HCT116 (cell line): ENCODE results near the gene NFE2L2. TPM values are rescaled to one million over a fixed set of nuclear protein-coding genes. Genes with fewer than 3 reads are reported as not detected.

Experiments used
- ATAC-seq: fragments of 200-7000 bp; cut with Tn5 transposase; 2 replicates; pipeline ENCODE4 v1.9.1; 2020; ENCODE audit warnings: mild to moderate bottlenecking, moderate library complexity
- BruUV-seq: library from RNA; stranded (reverse); fragments of 400-500 nt; replicated peaks from 2 replicates; lab custom pipeline; 2021; lab: Mats Ljungman, UMichigan
- CTCF ChIA-PET: fragments of 300-600 bp; sonication (Branson Sonifier 250); formaldehyde crosslinking; loops from one replicate; lab custom pipeline; 2021; ENCODE audit warnings: antibody characterized with exemption; lab: Charles Lee
- POLR2A ChIA-PET: fragments of 300-600, 350-600 bp; sonication (Branson Sonifier 250); formaldehyde crosslinking; loops from one replicate; lab custom pipeline; 2021; ENCODE audit warnings: antibody characterized with exemption; lab: Charles Lee
- RAD21 ChIA-PET, 2 experiments: fragments of 300-600 bp; sonication (Branson Sonifier 250); formaldehyde crosslinking; loops; one replicate each; lab custom pipeline; 2023; ENCODE audit warnings: low total read pairs in 2 of 2; ENCODE audit not compliant: uncharacterized antibody in 2 of 2, unreplicated experiment in 2 of 2, low non-redundant PET in 1 of 2; lab: Charles Lee
- DNase-seq: peaks from one replicate; pipeline ENCODE4 v3.0.0-alpha.2; 2010; ENCODE audit warnings: low read depth, low spot score
- H2AFZ ChIP-seq: fragments of 200-600 bp; shearing (Covaris generic), sonication (generic); 2 replicates; pipeline ENCODE4 v1.6.1; 2017; ENCODE audit warnings: low read depth, mixed run types, mixed read lengths, antibody characterized with exemption, low read length; ENCODE audit not compliant: poor library complexity, severe bottlenecking
- H3K27ac ChIP-seq: 2 replicates; pipeline ENCODE4 v1.5.1; 2012; ENCODE audit warnings: low read depth, low read length
- H3K27me3 ChIP-seq: fragments of 200-600 bp; sonication (generic); 2 replicates; pipeline ENCODE4 v1.6.1; 2016; ENCODE audit warnings: mixed run types, low read length, mixed read lengths; ENCODE audit not compliant: insufficient read depth
- H3K36me3 ChIP-seq, 2 experiments: fragments of 200-500 bp in 1 of 2; fragments of 200-600 bp in 1 of 2; sonication (Bioruptor generic) in 1 of 2; sonication (generic) in 1 of 2; 2 replicates each; pipeline versions ENCODE4 v1.5.1 to v1.6.1; 2014 to 2016; ENCODE audit warnings: low read length in 2 of 2, inconsistent platforms in 1 of 2, mixed read lengths in 1 of 2, mixed run types in 1 of 2; ENCODE audit not compliant: insufficient read depth in 2 of 2, control insufficient read depth in 1 of 2
- H3K4me1 ChIP-seq, 2 experiments: fragments of 200-600 bp in 1 of 2; sonication (generic) in 1 of 2; 2 replicates each; pipeline versions ENCODE4 v1.5.1 to v1.6.1; 2012 to 2017; ENCODE audit warnings: low read length in 2 of 2, inconsistent platforms in 1 of 2, mild to moderate bottlenecking in 1 of 2, mixed read lengths in 1 of 2, mixed run types in 1 of 2, moderate library complexity in 1 of 2; ENCODE audit not compliant: insufficient read depth in 2 of 2, control insufficient read depth in 1 of 2
- H3K4me2 ChIP-seq: fragments of 200-600 bp; sonication (generic); 2 replicates; pipeline ENCODE4 v1.6.1; 2017; ENCODE audit warnings: mixed run types, low read length, mixed read lengths
- H3K4me3 ChIP-seq, 2 experiments: fragments of 200-600 bp in 1 of 2; sonication (generic) in 1 of 2; replicated peaks in 1 of 2; 2 replicates each; pipeline ENCODE4 v1.5.1; 2011 to 2016; ENCODE audit warnings: low read length in 2 of 2, control low read depth in 1 of 2, low read depth in 1 of 2, mild to moderate bottlenecking in 1 of 2, mixed read lengths in 1 of 2, mixed run types in 1 of 2
- H3K79me2 ChIP-seq: fragments of 200-600 bp; sonication (generic); 2 replicates; pipeline ENCODE4 v1.6.1; 2017; ENCODE audit warnings: mild to moderate bottlenecking, mixed run types, low read length, moderate library complexity, mixed read lengths; ENCODE audit not compliant: insufficient read depth
- H3K9ac ChIP-seq: fragments of 200-600 bp; sonication (generic); 2 replicates; pipeline ENCODE4 v1.6.1; 2016; ENCODE audit warnings: low read length, mixed read lengths
- H3K9me2 ChIP-seq: fragments of 200-600 bp; sonication (generic), shearing (Covaris generic); 2 replicates; pipeline ENCODE4 v1.6.1; 2017; ENCODE audit warnings: mixed run types, mild to moderate bottlenecking, moderate library complexity; ENCODE audit not compliant: insufficient read depth
- H3K9me3 ChIP-seq, 2 experiments: fragments of 200-500 bp in 1 of 2; fragments of 200-600 bp in 1 of 2; sonication (Bioruptor generic) in 1 of 2; sonication (generic) in 1 of 2; 2 replicates each; pipeline ENCODE4 v1.6.1; 2014 to 2017; ENCODE audit warnings: low read length in 2 of 2, mixed read lengths in 2 of 2, inconsistent platforms in 1 of 2, low read depth in 1 of 2, mild to moderate bottlenecking in 1 of 2, mixed run types in 1 of 2, moderate library complexity in 1 of 2; ENCODE audit not compliant: control insufficient read depth in 1 of 2, insufficient read depth in 1 of 2
- H4K20me1 ChIP-seq: fragments of 200-600 bp; sonication (generic), shearing (Covaris generic); 2 replicates; pipeline ENCODE4 v1.6.1; 2017; ENCODE audit warnings: mixed run types, mild to moderate bottlenecking, moderate library complexity; ENCODE audit not compliant: insufficient read depth
- CBX3 ChIP-seq: IDR thresholded peaks from 2 replicates; pipeline ENCODE4 v1.6.1; 2012; ENCODE audit warnings: low read depth
- CEBPB ChIP-seq: IDR thresholded peaks from 2 replicates; pipeline ENCODE4 v1.6.1; 2012; ENCODE audit warnings: low read depth
- EGR1 ChIP-seq: IDR thresholded peaks from 2 replicates; pipeline ENCODE4 v1.6.1; 2012; ENCODE audit warnings: low read depth
- ELF1 ChIP-seq: IDR thresholded peaks from 2 replicates; pipeline ENCODE4 v1.6.1; 2012; ENCODE audit warnings: low read depth, borderline replicate concordance
- EZH2phosphoT487 ChIP-seq: fragments of 200-600 bp; IDR thresholded peaks from 2 replicates; pipeline ENCODE4 v1.6.1; 2018; ENCODE audit warnings: antibody characterized with exemption, borderline replicate concordance
- FOSL1 ChIP-seq: IDR thresholded peaks from 2 replicates; pipeline ENCODE4 v1.6.1; 2012; ENCODE audit warnings: low read depth
- JUND ChIP-seq: IDR thresholded peaks from 2 replicates; pipeline ENCODE4 v1.6.1; 2012
- POLR2A ChIP-seq: IDR thresholded peaks from 2 replicates; pipeline ENCODE4 v1.7.0; 2011; ENCODE audit warnings: borderline replicate concordance; ENCODE audit not compliant: insufficient read depth, insufficient read length; ENCODE audit errors: extremely low read depth
- POLR2AphosphoS5 ChIP-seq: IDR thresholded peaks from 2 replicates; pipeline ENCODE4 v1.6.1; 2011; ENCODE audit warnings: mild to moderate bottlenecking, low read depth, low read length, moderate library complexity
- RAD21 ChIP-seq: IDR thresholded peaks from 2 replicates; pipeline ENCODE4 v1.6.1; 2012; ENCODE audit warnings: low read depth, mild to moderate bottlenecking
- SIN3A ChIP-seq: IDR thresholded peaks from 2 replicates; pipeline ENCODE4 v1.6.1; 2012; ENCODE audit warnings: low read depth
- SP1 ChIP-seq: IDR thresholded peaks from 2 replicates; pipeline ENCODE4 v1.6.1; 2012; ENCODE audit warnings: low read depth
- SRF ChIP-seq: IDR thresholded peaks from 2 replicates; pipeline ENCODE4 v1.6.1; 2012; ENCODE audit warnings: low read depth
- TCF7L2 ChIP-seq: IDR thresholded peaks from 2 replicates; pipeline ENCODE4 v1.7.0; 2011; ENCODE audit warnings: borderline replicate concordance, inconsistent platforms; ENCODE audit not compliant: insufficient read depth, insufficient read length; ENCODE audit errors: extremely low read depth
- intact Hi-C: fragments of 100-400 bp; cut with micrococcal nuclease; formaldehyde crosslinking; loops from 2 replicates; pipeline ENCODE4 v1.10.0; 2022
- total RNA-seq: library from RNA; stranded (reverse); gene quantifications from one replicate; pipeline ENCODE4 v1.2.1, GENCODE V29; 2021; ENCODE audit not compliant: unreplicated experiment
- TF ChIP-seq, protein P1 (sequence below): IDR thresholded peaks from 2 replicates; pipeline ENCODE4 v1.6.1; 2012
- TF ChIP-seq, protein P2 (sequence below), 3 experiments: fragments of 200-600 bp in 1 of 3; sonication (generic) in 1 of 3; IDR thresholded peaks in 2 of 3; conservative IDR thresholded peaks in 1 of 3; 2 replicates each; pipeline ENCODE4 v1.5.1; 2012 to 2017; ENCODE audit warnings: low read depth in 2 of 3, low read length in 2 of 3, antibody characterized with exemption in 1 of 3, borderline replicate concordance in 1 of 3, control low read depth in 1 of 3, mild to moderate bottlenecking in 1 of 3, mixed read lengths in 1 of 3, mixed run types in 1 of 3, moderate library complexity in 1 of 3; ENCODE audit not compliant: insufficient read depth in 1 of 3
- TF ChIP-seq, protein P3 (sequence below): IDR thresholded peaks from 2 replicates; pipeline ENCODE4 v1.6.1; 2012; ENCODE audit warnings: low read depth
- TF ChIP-seq, protein P4 (sequence below): IDR thresholded peaks from 2 replicates; pipeline ENCODE4 v1.6.1; 2012

The NFE2L2 gene
- total RNA-seq, 1 experiment from 2014 or later: 106 TPM

DNA sequence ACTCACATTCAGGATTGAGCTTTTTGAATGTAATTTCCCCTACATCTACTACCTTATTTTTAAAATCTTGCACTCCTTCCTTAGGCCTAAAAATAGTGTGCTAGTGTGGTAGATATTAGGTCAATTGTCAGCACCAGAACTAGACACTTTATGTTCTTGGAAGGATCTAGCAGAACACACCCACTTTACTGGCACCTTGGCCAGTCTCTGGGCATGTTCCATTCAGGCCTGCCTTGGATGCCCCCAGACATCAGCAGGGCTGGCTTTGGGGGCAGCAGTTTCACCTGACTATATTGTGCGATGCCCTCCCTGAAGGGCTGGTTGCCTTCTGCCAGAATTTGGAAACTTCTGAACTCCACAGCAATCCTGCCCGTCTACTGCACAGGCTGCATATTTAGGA lies 15.3 kb upstream of the NFE2L2 start:
- DNase-seq: no peak
- H3K36me3 ChIP-seq: no peaks in the 10 kb centered on the region
- TF ChIP-seq SIN3A: no peak
- no peak for TF ChIP-seq CEBPB
- TF ChIP-seq, protein P1, sequence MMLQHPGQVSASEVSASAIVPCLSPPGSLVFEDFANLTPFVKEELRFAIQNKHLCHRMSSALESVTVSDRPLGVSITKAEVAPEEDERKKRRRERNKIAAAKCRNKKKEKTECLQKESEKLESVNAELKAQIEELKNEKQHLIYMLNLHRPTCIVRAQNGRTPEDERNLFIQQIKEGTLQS: no peak
- no peak for TF ChIP-seq EGR1
- TF ChIP-seq CBX3: no peak
- TF ChIP-seq RAD21: no peak
- no peak for TF ChIP-seq FOSL1
- TF ChIP-seq POLR2A: no peak
- TF ChIP-seq JUND: no peak
- TF ChIP-seq SP1: no peak
- TF ChIP-seq, protein P2, sequence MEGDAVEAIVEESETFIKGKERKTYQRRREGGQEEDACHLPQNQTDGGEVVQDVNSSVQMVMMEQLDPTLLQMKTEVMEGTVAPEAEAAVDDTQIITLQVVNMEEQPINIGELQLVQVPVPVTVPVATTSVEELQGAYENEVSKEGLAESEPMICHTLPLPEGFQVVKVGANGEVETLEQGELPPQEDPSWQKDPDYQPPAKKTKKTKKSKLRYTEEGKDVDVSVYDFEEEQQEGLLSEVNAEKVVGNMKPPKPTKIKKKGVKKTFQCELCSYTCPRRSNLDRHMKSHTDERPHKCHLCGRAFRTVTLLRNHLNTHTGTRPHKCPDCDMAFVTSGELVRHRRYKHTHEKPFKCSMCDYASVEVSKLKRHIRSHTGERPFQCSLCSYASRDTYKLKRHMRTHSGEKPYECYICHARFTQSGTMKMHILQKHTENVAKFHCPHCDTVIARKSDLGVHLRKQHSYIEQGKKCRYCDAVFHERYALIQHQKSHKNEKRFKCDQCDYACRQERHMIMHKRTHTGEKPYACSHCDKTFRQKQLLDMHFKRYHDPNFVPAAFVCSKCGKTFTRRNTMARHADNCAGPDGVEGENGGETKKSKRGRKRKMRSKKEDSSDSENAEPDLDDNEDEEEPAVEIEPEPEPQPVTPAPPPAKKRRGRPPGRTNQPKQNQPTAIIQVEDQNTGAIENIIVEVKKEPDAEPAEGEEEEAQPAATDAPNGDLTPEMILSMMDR (IDR thresholded peaks at IDR 0.05 in 2 of 3, conservative IDR thresholded peaks at IDR 0.05 in 1 of 3; ENCODE audit: borderline replicate concordance in 1 of 3, insufficient read depth in 1 of 3, low read depth in 2 of 3, low read length in 2 of 3): no peak
- no peak for TF ChIP-seq ELF1
- TF ChIP-seq, protein P3, sequence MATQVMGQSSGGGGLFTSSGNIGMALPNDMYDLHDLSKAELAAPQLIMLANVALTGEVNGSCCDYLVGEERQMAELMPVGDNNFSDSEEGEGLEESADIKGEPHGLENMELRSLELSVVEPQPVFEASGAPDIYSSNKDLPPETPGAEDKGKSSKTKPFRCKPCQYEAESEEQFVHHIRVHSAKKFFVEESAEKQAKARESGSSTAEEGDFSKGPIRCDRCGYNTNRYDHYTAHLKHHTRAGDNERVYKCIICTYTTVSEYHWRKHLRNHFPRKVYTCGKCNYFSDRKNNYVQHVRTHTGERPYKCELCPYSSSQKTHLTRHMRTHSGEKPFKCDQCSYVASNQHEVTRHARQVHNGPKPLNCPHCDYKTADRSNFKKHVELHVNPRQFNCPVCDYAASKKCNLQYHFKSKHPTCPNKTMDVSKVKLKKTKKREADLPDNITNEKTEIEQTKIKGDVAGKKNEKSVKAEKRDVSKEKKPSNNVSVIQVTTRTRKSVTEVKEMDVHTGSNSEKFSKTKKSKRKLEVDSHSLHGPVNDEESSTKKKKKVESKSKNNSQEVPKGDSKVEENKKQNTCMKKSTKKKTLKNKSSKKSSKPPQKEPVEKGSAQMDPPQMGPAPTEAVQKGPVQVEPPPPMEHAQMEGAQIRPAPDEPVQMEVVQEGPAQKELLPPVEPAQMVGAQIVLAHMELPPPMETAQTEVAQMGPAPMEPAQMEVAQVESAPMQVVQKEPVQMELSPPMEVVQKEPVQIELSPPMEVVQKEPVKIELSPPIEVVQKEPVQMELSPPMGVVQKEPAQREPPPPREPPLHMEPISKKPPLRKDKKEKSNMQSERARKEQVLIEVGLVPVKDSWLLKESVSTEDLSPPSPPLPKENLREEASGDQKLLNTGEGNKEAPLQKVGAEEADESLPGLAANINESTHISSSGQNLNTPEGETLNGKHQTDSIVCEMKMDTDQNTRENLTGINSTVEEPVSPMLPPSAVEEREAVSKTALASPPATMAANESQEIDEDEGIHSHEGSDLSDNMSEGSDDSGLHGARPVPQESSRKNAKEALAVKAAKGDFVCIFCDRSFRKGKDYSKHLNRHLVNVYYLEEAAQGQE: no peak
- TF ChIP-seq POLR2AphosphoS5: no peak
- no peak for TF ChIP-seq EZH2phosphoT487
- TF ChIP-seq TCF7L2: no peak
- no peak for TF ChIP-seq SRF
- TF ChIP-seq, protein P4, sequence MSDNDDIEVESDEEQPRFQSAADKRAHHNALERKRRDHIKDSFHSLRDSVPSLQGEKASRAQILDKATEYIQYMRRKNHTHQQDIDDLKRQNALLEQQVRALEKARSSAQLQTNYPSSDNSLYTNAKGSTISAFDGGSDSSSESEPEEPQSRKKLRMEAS: no peak
- POLR2A ChIA-PET: no interaction called here
- H4K20me1 ChIP-seq: no peaks in the 10 kb centered on the region
- no peak overlapping the region for H3K4me2 ChIP-seq
- intact Hi-C loops: no loop called here
- H3K9me3 ChIP-seq: no peaks in the 10 kb centered on the region
- BruUV-seq: no TSS peak
- H3K9ac ChIP-seq: no peak overlapping the region
- no peak overlapping the region for H3K27ac ChIP-seq
- no peak for ATAC-seq
- CTCF ChIA-PET: interaction anchor here (0.9 to 1.3 kb wide), 2 partner anchors 15 to 17 kb away, joined by 3 read pairs; partner anchors contain the start of gene NFE2L2
- H2AFZ ChIP-seq: no peak overlapping the region
- H3K4me1 ChIP-seq: peaks cover 0 to 12% of the 10 kb centered on the region in 2 experiments; a peak in 1 of 4 replicates
- no peak overlapping the region for H3K4me3 ChIP-seq
- no peaks in the 10 kb centered on the region for H3K79me2 ChIP-seq
- no peaks in the 10 kb centered on the region for H3K27me3 ChIP-seq
- H3K9me2 ChIP-seq: no peaks in the 10 kb centered on the region
- RAD21 ChIA-PET: no interaction called here
